Measurements from ENCODE around the gene ARHGAP19.

GRCh38 chr10:97195706-97196222 lies 96.7 kb downstream of the ARHGAP19 start:
- TF ChIP-seq, protein P1, sequence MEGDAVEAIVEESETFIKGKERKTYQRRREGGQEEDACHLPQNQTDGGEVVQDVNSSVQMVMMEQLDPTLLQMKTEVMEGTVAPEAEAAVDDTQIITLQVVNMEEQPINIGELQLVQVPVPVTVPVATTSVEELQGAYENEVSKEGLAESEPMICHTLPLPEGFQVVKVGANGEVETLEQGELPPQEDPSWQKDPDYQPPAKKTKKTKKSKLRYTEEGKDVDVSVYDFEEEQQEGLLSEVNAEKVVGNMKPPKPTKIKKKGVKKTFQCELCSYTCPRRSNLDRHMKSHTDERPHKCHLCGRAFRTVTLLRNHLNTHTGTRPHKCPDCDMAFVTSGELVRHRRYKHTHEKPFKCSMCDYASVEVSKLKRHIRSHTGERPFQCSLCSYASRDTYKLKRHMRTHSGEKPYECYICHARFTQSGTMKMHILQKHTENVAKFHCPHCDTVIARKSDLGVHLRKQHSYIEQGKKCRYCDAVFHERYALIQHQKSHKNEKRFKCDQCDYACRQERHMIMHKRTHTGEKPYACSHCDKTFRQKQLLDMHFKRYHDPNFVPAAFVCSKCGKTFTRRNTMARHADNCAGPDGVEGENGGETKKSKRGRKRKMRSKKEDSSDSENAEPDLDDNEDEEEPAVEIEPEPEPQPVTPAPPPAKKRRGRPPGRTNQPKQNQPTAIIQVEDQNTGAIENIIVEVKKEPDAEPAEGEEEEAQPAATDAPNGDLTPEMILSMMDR (conservative IDR thresholded peaks at IDR 0.05) = no peak
- TF ChIP-seq ZFX (IDR thresholded peaks at IDR 0.05) = no peak
